Transverse colon (tissue), 4 donors: ENCODE results near the gene CFAP90. TPM values are rescaled to one million over a fixed set of nuclear protein-coding genes. Genes with fewer than 3 reads are reported as not detected.

Experiments used
- DNase-seq: peaks from one replicate; pipeline ENCODE4 v3.0.0-alpha.2; 2019
- H3K27ac ChIP-seq, 4 donors: fragments of 200-600 bp; sonication (generic); 2 replicates each; pipeline ENCODE4 v1.5.1; 2016 to 2018; ENCODE audit warnings: inconsistent platforms in 4 of 4
- H3K27me3 ChIP-seq: fragments of 200-600 bp; sonication (generic); 2 replicates; pipeline ENCODE4 v1.5.1; 2017; ENCODE audit warnings: inconsistent platforms
- H3K36me3 ChIP-seq, 4 donors: fragments of 200-600 bp; sonication (generic); 2 replicates each; pipeline ENCODE4 v1.5.1; 2017 to 2019; ENCODE audit warnings: inconsistent platforms in 4 of 4
- H3K4me1 ChIP-seq, 4 donors: fragments of 200-600 bp; sonication (generic); 2 replicates each; pipeline ENCODE4 v1.5.1; 2017 to 2020; ENCODE audit warnings: inconsistent platforms in 4 of 4
- H3K4me3 ChIP-seq, 4 donors: fragments of 200-600 bp; sonication (generic); 1 replicate in 1 of 4; 2 replicates in 3 of 4; pipeline versions ENCODE4 v1.5.1 to v1.6.1; 2017 to 2019; ENCODE audit warnings: inconsistent platforms in 4 of 4
- H3K9me3 ChIP-seq, 2 donors: fragments of 200-600 bp; sonication (generic); 2 replicates each; pipeline ENCODE4 v1.5.1; 2017 to 2019; ENCODE audit warnings: inconsistent platforms in 2 of 2
- CTCF ChIP-seq, 5 experiments: fragments of 200-600 bp in 3 of 5; fragments of 450-650 bp in 2 of 5; sonication (generic) in 3 of 5; IDR thresholded peaks; 1 replicate in 2 of 5; 2 replicates in 3 of 5; pipeline ENCODE4 v1.5.1; 2016 to 2017; ENCODE audit warnings: antibody characterized with exemption in 5 of 5, inconsistent platforms in 3 of 5, mild to moderate bottlenecking in 2 of 5, moderate library complexity in 1 of 5
- EP300 ChIP-seq: sonication (generic); formaldehyde crosslinking; IDR thresholded peaks from one replicate; pipeline ENCODE4 v1.6.1; 2017; ENCODE audit warnings: antibody characterized with exemption, low read depth
- POLR2A ChIP-seq: fragments of 450-650 bp; IDR thresholded peaks from one replicate; pipeline ENCODE4 v1.6.1; 2016; ENCODE audit warnings: antibody characterized with exemption, mild to moderate bottlenecking, moderate library complexity
- POLR2AphosphoS5 ChIP-seq, 3 donors: sonication (generic); formaldehyde crosslinking; IDR thresholded peaks; one replicate each; pipeline ENCODE4 v1.6.1; 2016; ENCODE audit warnings: antibody characterized with exemption in 3 of 3
- WGBS, 2 donors: methylation state at CpG; one replicate each; pipeline ENCODE4 v1.1.5; 2018; ENCODE audit warnings: low coverage in 1 of 2; 5-methylcytosine and 5-hydroxymethylcytosine counted together
- in situ Hi-C, 4 donors: fragments of 200-750 bp; cut with MboI; loops; one replicate each; pipeline versions ENCODE4 v1.15.0 to v1.15.1; 2017; ENCODE audit warnings: low sequenced_read_pairs in 3 of 4, low pct_ligation_motif_present in 1 of 4, low pct_unique_long_range_greater_than_20kb in 1 of 4
- intact Hi-C: fragments of 100-400 bp; cut with DNase I; formaldehyde crosslinking; loops from one replicate; pipeline ENCODE4 v1.15.1; 2023; ENCODE audit warnings: low total_unique reads
- total RNA-seq, 4 donors: library from RNA; depleted of rRNA; stranded (reverse); fragments of >200 nt; gene quantifications; one replicate each; pipeline ENCODE4 v1.1.0, GENCODE V29; 2016

CFAP90 gene
- total RNA-seq, 4 donors from 2014 or later, result not detected

DNA sequence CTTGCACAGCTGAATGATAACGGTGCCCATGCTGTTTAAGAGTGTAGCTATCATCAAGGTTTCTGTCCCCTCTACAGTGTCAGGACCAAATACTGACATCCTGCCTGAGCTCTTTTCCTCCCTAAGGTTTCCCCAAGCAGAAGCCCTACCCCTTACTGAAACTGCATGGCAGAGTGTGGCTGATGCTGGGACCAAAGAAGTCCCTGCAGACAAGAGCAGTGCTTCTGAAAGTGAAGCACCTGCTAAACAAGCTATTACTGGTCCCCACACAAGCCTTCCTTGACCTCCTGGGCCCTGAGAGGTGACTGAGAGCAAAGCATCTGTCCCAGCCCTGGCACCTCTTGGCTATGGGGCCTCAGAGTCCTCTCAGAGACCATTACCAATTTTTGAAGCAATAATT lies 56.1 kb downstream of the CFAP90 start:
- no peak for TF ChIP-seq EP300
- no peaks in the 10 kb centered on the region for H3K4me1 ChIP-seq
- no peak for DNase-seq
- H3K27ac ChIP-seq, result no peak overlapping the region
- H3K36me3 ChIP-seq, result no peaks in the 10 kb centered on the region
- H3K9me3 ChIP-seq, result no peaks in the 10 kb centered on the region
- 76% methylated on average over 1 of the region's 1 CpG; no CpG with 5 or more reads in 1 of the 2 donors for WGBS, 2 donors
- in situ Hi-C loops, result no loop called here
- no peak overlapping the region for H3K4me3 ChIP-seq
- intact Hi-C loops, result no loop called here
- H3K27me3 ChIP-seq, result no peaks in the 10 kb centered on the region

GRCh38 chr5:7794311-7794710 lies 56.6 kb downstream of the CFAP90 start:
- intact Hi-C loops, result no loop called here
- in situ Hi-C loops, result no loop called here
- Histone ChIP-seq H3K27ac (no peak overlapping the region), H3K4me3 (no peak overlapping the region), H3K9me3 (no peaks in the 10 kb centered on the region), H3K36me3 (no peaks in the 10 kb centered on the region), H3K4me1 (no peaks in the 10 kb centered on the region), H3K27me3 (no peaks in the 10 kb centered on the region)
- no peak for TF ChIP-seq POLR2A
- no peak for TF ChIP-seq POLR2AphosphoS5 (IDR thresholded peaks at IDR 0.05)
- no peak for TF ChIP-seq EP300
- TF ChIP-seq CTCF (IDR thresholded peaks at IDR 0.05), result no peak
- WGBS, 2 donors, result 20 to 45% methylated on average over 1 to 5 of the region's 5 CpGs
- DNase-seq, result no peak

DNA sequence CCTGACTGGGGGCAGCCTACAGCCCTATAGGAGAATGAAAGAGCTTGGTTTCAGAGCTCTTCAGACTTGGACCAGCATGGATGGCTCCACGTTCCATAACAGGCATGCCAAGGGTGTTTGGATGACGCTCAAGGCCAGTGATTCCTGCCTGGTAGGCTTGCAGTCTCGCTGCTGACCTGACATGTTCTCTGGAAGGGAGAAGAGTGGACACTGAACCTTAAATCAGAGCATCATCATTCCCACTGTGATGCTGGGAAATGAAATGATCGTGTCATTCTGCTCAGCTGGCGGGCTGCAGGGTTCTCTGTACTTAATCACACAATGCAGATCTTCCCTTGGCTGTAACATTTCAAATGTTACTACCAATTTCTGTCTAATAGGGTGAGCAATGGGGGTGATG lies 57.0 kb downstream of the CFAP90 start:
- no peaks in the 10 kb centered on the region for H3K4me1 ChIP-seq
- H3K27ac ChIP-seq, result no peak overlapping the region
- no peak overlapping the region for H3K4me3 ChIP-seq
- 75% methylated on average over 5 of the region's 5 CpGs; no CpG with 5 or more reads in 1 of the 2 donors for WGBS, 2 donors
- H3K36me3 ChIP-seq, result no peaks in the 10 kb centered on the region
- in situ Hi-C loops, result no loop called here
- H3K9me3 ChIP-seq, result no peaks in the 10 kb centered on the region
- intact Hi-C loops, result no loop called here
- no peak for DNase-seq
- no peaks in the 10 kb centered on the region for H3K27me3 ChIP-seq
- TF ChIP-seq POLR2AphosphoS5 (IDR thresholded peaks at IDR 0.05) (no peak), POLR2A (no peak), EP300 (no peak), CTCF (IDR thresholded peaks at IDR 0.05) (no peak)

GRCh38 chr5:7789567-7789966 lies 61.4 kb downstream of the CFAP90 start:
- intact Hi-C loops, result no loop called here
- H3K36me3 ChIP-seq, result no peaks in the 10 kb centered on the region
- H3K27ac ChIP-seq, result no peak overlapping the region
- in situ Hi-C loops, result no loop called here
- H3K27me3 ChIP-seq, result no peaks in the 10 kb centered on the region
- WGBS, 2 donors, result 82 to 91% methylated on average over 7 of the region's 7 CpGs
- no peak for DNase-seq
- H3K4me3 ChIP-seq, result no peak overlapping the region
- no peaks in the 10 kb centered on the region for H3K9me3 ChIP-seq
- TF ChIP-seq CTCF (IDR thresholded peaks at IDR 0.05), result no peak
- no peaks in the 10 kb centered on the region for H3K4me1 ChIP-seq

DNA sequence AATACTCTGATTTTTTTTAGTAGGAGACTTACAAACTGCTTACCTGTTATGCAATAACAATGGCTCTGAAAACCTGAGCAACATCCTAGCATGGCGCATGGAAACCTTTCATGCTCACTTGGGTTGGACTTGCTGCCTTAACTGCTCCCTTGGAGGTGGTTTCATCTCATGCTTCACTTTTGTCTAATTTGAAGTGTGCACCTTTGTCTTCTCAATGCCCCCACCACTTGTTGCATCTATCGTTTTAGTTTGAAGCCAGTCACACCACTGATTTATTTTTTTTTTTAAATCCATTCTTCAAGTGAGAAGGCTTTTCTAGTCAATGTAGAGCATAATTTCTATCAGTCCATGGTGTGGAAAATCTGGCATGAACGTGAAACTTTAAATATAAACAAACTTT lies 63.2 kb downstream of the CFAP90 start:
- Histone ChIP-seq H3K9me3 (no peaks in the 10 kb centered on the region), H3K27ac (no peak overlapping the region), H3K27me3 (no peaks in the 10 kb centered on the region), H3K36me3 (no peaks in the 10 kb centered on the region), H3K4me3 (no peak overlapping the region), H3K4me1 (no peaks in the 10 kb centered on the region)
- in situ Hi-C loops, result no loop called here
- TF ChIP-seq POLR2AphosphoS5 (IDR thresholded peaks at IDR 0.05) (no peak), CTCF (IDR thresholded peaks at IDR 0.05) (no peak)
- DNase-seq, result no peak
- intact Hi-C loops, result no loop called here
- 78 to 87% methylated on average over 3 of the region's 3 CpGs for WGBS, 2 donors
